Measurements from ENCODE around the gene FGD6.
"Not testable (repeated sequence)": the region's sequence is repeated elsewhere in the genome, so short reads cannot be mapped to it uniquely, and the experiment has no call there.

FGD6 gene

GRCh38 chr12:95234187-95234586, 16.9 kb upstream of the FGD6 start:
- not testable (repeated sequence) for DNase-seq (ENCODE audit: low spot score)

- DNase-seq (ENCODE audit: low spot score) = no peak
Measured at GRCh38 chr12:95231190-95231589, 13.9 kb upstream of the FGD6 start.

GRCh38 chr12:95230313-95230712, 13.0 kb upstream of the FGD6 start:
- no peak for DNase-seq (ENCODE audit: low spot score)

- no peak for DNase-seq (ENCODE audit: low spot score)
Measured at GRCh38 chr12:95229636-95230035, 12.4 kb upstream of the FGD6 start.

- no peak for DNase-seq (ENCODE audit: low spot score)
Measured at GRCh38 chr12:95228617-95229016, 11.3 kb upstream of the FGD6 start.

- DNase-seq (ENCODE audit: low spot score) = no peak
Measured at GRCh38 chr12:95227818-95228356, 10.6 kb upstream of the FGD6 start.

- DNase-seq (ENCODE audit: low spot score) = no peak
Measured at GRCh38 chr12:95225645-95226212, 8.5 kb upstream of the FGD6 start.

GRCh38 chr12:95224202-95225170, 7.2 kb upstream of the FGD6 start:
- no peak for DNase-seq (ENCODE audit: low spot score)

GRCh38 chr12:95220726-95221125, 3.5 kb upstream of the FGD6 start:
- no peak for DNase-seq (ENCODE audit: low spot score)

- DNase-seq (ENCODE audit: low spot score) = no peak
Measured at GRCh38 chr12:95220190-95220589, 2.9 kb upstream of the FGD6 start.

GRCh38 chr12:95218150-95219133, 1.2 kb upstream of the FGD6 start:
- peak; percentile 32 for DNase-seq (ENCODE audit: low spot score)

- no peak for DNase-seq (ENCODE audit: low spot score)
Measured at GRCh38 chr12:95216711-95217376, 423 bp downstream of the FGD6 start.

GRCh38 chr12:95215949-95216348, 1.3 kb downstream of the FGD6 start:
- DNase-seq (ENCODE audit: low spot score) = no peak

GRCh38 chr12:95214466-95214865, 2.8 kb downstream of the FGD6 start:
- no peak for DNase-seq (ENCODE audit: low spot score)

- DNase-seq (ENCODE audit: low spot score) = no peak
Measured at GRCh38 chr12:95213928-95214327, 3.3 kb downstream of the FGD6 start.

- DNase-seq (ENCODE audit: low spot score) = no peak
Measured at GRCh38 chr12:95213119-95213518, 4.1 kb downstream of the FGD6 start.

- no peak for DNase-seq (ENCODE audit: low spot score)
Measured at GRCh38 chr12:95212586-95212985, 4.7 kb downstream of the FGD6 start.

GRCh38 chr12:95208678-95209077, 8.6 kb downstream of the FGD6 start:
- no peak for DNase-seq (ENCODE audit: low spot score)

GRCh38 chr12:95207407-95207806, 9.9 kb downstream of the FGD6 start:
- DNase-seq (ENCODE audit: low spot score) = no peak

GRCh38 chr12:95206916-95207315, 10.4 kb downstream of the FGD6 start:
- DNase-seq (ENCODE audit: low spot score) = no peak

GRCh38 chr12:95205685-95206084, 11.6 kb downstream of the FGD6 start:
- no peak for DNase-seq (ENCODE audit: low spot score)
